Osteoblast (primary cell): Measurements from ENCODE around the gene HLF. TPM values are rescaled to one million over a fixed set of nuclear protein-coding genes. Genes with fewer than 3 reads are reported as not detected.

Experiments
- DNase-seq: peaks from one replicate; pipeline ENCODE4 v3.0.0; 2011; ENCODE audit warnings: low spot score, mixed read lengths; ENCODE audit not compliant: insufficient read length; ENCODE audit errors: missing footprints
- H2AFZ ChIP-seq: 2 replicates; pipeline ENCODE4 v1.6.0; 2011; ENCODE audit warnings: mild to moderate bottlenecking, low read length
- H3K27ac ChIP-seq: 2 replicates; pipeline ENCODE4 v1.5.1; 2011; ENCODE audit warnings: mild to moderate bottlenecking, low read depth, low read length, moderate library complexity
- H3K27me3 ChIP-seq: 2 replicates; pipeline ENCODE4 v1.6.0; 2012; ENCODE audit warnings: mild to moderate bottlenecking, control low read depth, inconsistent platforms, low read length, moderate library complexity; ENCODE audit not compliant: insufficient read depth
- H3K36me3 ChIP-seq: 2 replicates; pipeline ENCODE4 v1.5.1; 2011; ENCODE audit warnings: mild to moderate bottlenecking, low read length, control low read depth, moderate library complexity; ENCODE audit not compliant: insufficient read depth
- H3K4me1 ChIP-seq: 2 replicates; pipeline ENCODE4 v1.5.1; 2011; ENCODE audit warnings: mild to moderate bottlenecking, low read length, control low read depth, moderate library complexity; ENCODE audit not compliant: insufficient read depth
- H3K4me2 ChIP-seq: 2 replicates; pipeline ENCODE4 v1.6.0; 2011; ENCODE audit warnings: mild to moderate bottlenecking, low read length; ENCODE audit not compliant: insufficient read depth
- H3K4me3 ChIP-seq: fragments of 200-600 bp; sonication (generic); 3 replicates; pipeline ENCODE4 v1.5.1; 2012; ENCODE audit warnings: mild to moderate bottlenecking, low read length, inconsistent platforms; ENCODE audit not compliant: insufficient read depth
- H3K79me2 ChIP-seq: 2 replicates; pipeline ENCODE4 v1.6.0; 2012; ENCODE audit warnings: mild to moderate bottlenecking, low read length, control low read depth, inconsistent platforms; ENCODE audit not compliant: insufficient read depth
- H3K9me3 ChIP-seq: 2 replicates; pipeline ENCODE4 v1.5.1; 2011; ENCODE audit warnings: low read depth, low read length, control low read depth
- H4K20me1 ChIP-seq: 2 replicates; pipeline ENCODE4 v1.6.0; 2012; ENCODE audit warnings: mild to moderate bottlenecking, low read length, control low read depth; ENCODE audit not compliant: insufficient read depth
- CTCF ChIP-seq: IDR thresholded peaks from 2 replicates; pipeline ENCODE4 v1.5.1; 2011; ENCODE audit warnings: mild to moderate bottlenecking, low read depth, low read length, moderate library complexity; ENCODE audit errors: extremely low read depth
- total RNA-seq: library from RNA; depleted of rRNA; stranded (reverse); fragments of >200 nt; gene quantifications from 2 replicates; pipeline ENCODE4 v1.2.3, GENCODE V29; 2012

The HLF gene
- total RNA-seq, 1 donor: under 0.01 TPM

GRCh38 chr17:55343900-55344513, 79.2 kb downstream of the HLF start:
- no peak overlapping the region for H3K27ac ChIP-seq
- peaks cover 18% of the 10 kb centered on the region for H3K27me3 ChIP-seq
- no peak overlapping the region for H3K4me3 ChIP-seq
- no peaks in the 10 kb centered on the region for H3K9me3 ChIP-seq
- no peak overlapping the region for H3K4me2 ChIP-seq
- H3K4me1 ChIP-seq: peaks cover 3% of the 10 kb centered on the region
- H3K79me2 ChIP-seq: no peaks in the 10 kb centered on the region
- TF ChIP-seq CTCF: no peak
- no peak overlapping the region for H2AFZ ChIP-seq
- no peaks in the 10 kb centered on the region for H4K20me1 ChIP-seq
- no peaks in the 10 kb centered on the region for H3K36me3 ChIP-seq
- no peak for DNase-seq

DNA sequence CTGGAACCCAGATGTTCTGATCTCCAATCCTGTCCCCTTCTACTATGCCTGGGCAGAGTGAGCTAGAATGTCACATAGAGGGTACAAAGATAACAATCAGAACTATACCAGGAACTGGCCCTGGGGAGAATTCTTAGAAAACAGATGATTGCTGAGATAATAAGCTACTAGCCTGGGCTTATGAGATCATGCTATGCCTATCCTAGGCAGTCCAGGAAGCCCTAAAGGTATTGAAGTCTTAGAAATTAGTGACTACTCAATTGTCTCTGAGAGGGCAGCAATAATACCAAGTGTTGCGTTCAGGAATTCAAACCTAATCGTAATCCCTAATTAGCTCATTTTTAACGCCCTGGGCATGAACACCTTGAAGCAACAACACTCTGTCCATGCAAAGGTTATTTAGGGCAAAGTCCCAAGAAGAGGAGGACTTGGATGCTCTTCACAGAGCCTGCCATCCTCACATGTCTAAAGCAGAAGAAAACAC, 79.8 kb downstream of the HLF start:
- Histone ChIP-seq H3K9me3 (no peaks in the 10 kb centered on the region), H3K27ac (no peak overlapping the region), H3K36me3 (no peaks in the 10 kb centered on the region), H3K79me2 (no peaks in the 10 kb centered on the region), H3K27me3 (peaks cover 12% of the 10 kb centered on the region), H3K4me1 (peaks cover 3% of the 10 kb centered on the region), H4K20me1 (no peaks in the 10 kb centered on the region), H3K4me3 (no peak overlapping the region), H3K4me2 (no peak overlapping the region), H2AFZ (no peak overlapping the region)
- no peak for TF ChIP-seq CTCF
- no peak for DNase-seq

DNA sequence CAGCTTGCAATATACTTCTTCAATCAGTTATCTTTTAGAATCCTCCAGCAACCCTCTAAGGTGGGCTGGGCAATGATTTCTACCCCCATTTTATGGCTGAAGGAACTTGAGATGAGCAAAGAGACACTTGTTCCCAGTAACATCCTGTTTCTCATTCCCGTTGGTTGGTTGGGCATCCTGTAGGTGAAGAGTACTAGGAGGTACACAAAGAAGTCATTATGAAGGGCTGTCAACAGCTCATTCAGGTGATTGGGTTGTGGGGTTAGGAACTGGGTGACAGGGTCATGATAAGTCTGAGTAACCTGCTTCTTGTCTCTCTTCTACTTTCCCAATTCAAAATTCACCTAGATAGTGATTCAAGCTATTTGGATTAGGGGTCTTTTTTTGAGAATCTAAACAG, 80.4 kb downstream of the HLF start:
- peaks cover 3% of the 10 kb centered on the region for H3K4me1 ChIP-seq

DNA sequence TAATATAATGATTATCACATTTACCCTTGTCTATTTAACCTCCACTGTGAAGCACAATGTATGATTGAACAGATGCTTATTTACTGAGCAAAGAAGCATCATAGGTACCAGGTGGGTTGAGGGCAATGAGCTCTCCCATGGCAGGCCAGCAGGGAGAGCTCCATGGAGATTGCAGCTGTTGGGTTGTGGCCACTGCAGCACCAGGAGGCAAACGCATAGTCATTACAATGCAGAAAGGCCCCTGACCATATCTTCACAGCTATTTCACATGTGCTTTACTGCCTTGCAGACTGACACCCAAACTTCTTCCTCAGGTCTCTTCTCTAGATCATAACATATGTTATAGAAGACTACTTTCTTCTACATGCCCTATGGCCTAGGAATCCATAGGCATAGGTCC, 81.9 kb downstream of the HLF start:
- TF ChIP-seq CTCF: no peak
- no peak overlapping the region for H2AFZ ChIP-seq
- peaks cover 6% of the 10 kb centered on the region for H3K27me3 ChIP-seq
- DNase-seq: no peak
- H3K4me3 ChIP-seq: no peak overlapping the region
- no peaks in the 10 kb centered on the region for H3K9me3 ChIP-seq
- no peaks in the 10 kb centered on the region for H4K20me1 ChIP-seq
- no peak overlapping the region for H3K27ac ChIP-seq
- H3K79me2 ChIP-seq: no peaks in the 10 kb centered on the region
- H3K4me1 ChIP-seq: no peaks in the 10 kb centered on the region
- no peaks in the 10 kb centered on the region for H3K36me3 ChIP-seq
- no peak overlapping the region for H3K4me2 ChIP-seq

More for the DNA sequence above, 80.4 kb downstream of the HLF start:
- Histone ChIP-seq H3K36me3 (no peaks in the 10 kb centered on the region), H3K4me2 (no peak overlapping the region), H3K4me3 (no peak overlapping the region), H3K79me2 (no peaks in the 10 kb centered on the region), H3K9me3 (no peaks in the 10 kb centered on the region), H2AFZ (no peak overlapping the region), H4K20me1 (no peaks in the 10 kb centered on the region), H3K27ac (no peak overlapping the region), H3K27me3 (peaks cover 11% of the 10 kb centered on the region)
- no peak for TF ChIP-seq CTCF
- no peak for DNase-seq
